ENCODE data around the gene KMT2C.

DNA sequence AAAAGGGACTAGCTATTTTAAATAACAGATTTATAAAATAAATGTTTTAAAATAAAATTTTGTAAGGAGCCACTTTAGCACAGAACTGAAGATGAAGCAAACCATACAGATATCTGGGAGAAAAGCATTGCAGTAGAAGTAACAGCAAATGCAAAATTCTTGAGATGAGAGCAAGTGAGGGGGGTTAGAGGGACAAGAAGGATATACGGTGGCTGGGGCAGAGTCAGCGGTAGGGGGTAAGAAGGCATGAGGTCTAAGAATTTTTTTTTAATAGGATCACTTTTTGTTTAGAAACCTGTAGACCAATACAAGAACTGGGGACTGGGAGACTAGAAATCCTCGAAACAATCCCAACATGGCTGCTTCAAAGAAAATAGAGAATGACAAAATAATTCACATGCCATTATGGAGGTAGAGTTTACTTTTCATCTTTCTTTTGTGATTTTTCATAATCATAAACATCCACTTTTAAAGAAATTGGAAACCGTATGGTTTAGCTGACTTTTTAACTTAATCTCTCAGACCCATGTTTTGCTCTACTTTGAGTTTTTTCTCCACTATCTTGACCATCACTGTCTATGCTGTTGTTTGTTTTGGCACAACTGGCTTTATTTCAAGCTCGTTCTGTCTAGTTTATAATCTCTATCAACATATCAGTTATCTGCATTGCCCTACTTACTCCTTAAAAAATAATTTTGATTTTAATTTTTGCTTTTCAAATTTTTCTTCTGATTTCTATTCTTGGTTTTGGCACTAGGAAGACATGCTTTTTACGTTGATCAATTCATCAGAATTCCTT is 73.5 kb downstream of the KMT2C start:
- TF ChIP-seq POLR2A (IDR thresholded peaks at IDR 0.05) (no peak), POLR2AphosphoS5 (IDR thresholded peaks at IDR 0.05) (no peak)
- TF ChIP-seq, protein P1, sequence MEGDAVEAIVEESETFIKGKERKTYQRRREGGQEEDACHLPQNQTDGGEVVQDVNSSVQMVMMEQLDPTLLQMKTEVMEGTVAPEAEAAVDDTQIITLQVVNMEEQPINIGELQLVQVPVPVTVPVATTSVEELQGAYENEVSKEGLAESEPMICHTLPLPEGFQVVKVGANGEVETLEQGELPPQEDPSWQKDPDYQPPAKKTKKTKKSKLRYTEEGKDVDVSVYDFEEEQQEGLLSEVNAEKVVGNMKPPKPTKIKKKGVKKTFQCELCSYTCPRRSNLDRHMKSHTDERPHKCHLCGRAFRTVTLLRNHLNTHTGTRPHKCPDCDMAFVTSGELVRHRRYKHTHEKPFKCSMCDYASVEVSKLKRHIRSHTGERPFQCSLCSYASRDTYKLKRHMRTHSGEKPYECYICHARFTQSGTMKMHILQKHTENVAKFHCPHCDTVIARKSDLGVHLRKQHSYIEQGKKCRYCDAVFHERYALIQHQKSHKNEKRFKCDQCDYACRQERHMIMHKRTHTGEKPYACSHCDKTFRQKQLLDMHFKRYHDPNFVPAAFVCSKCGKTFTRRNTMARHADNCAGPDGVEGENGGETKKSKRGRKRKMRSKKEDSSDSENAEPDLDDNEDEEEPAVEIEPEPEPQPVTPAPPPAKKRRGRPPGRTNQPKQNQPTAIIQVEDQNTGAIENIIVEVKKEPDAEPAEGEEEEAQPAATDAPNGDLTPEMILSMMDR (IDR thresholded peaks at IDR 0.05), result no peak
